Measurements from ENCODE around the gene GSTM5. TPM values are rescaled to one million over a fixed set of nuclear protein-coding genes. Genes with fewer than 3 reads are reported as not detected.

The GSTM5 gene
- total and polyA plus RNA-seq, 2 of the 13 experiments (the other 11 are each of a cell fraction or from before 2014, with no cell fraction given) = not detected

GRCh38 chr1:109763646-109764415 lies 51.8 kb downstream of the GSTM5 start, which contains the start of gene EPS8L3 (continued):
- no peak for TF ChIP-seq GMEB2 (CRISPR knock-in tag; IDR thresholded peaks at IDR 0.05; ENCODE audit: low read depth)
- TF ChIP-seq ETS1 (CRISPR knock-in tag; IDR thresholded peaks at IDR 0.05) = no peak
- TF ChIP-seq ZNF629 (CRISPR knock-in tag; conservative IDR thresholded peaks at IDR 0.05) = no peak
- peak; percentile 79; the same call in 1 of the 2 replicates for TF ChIP-seq ZFP1 (CRISPR knock-in tag; IDR thresholded peaks at IDR 0.05)
- TF ChIP-seq ZNF34 (CRISPR knock-in tag; IDR thresholded peaks at IDR 0.05; ENCODE audit: borderline replicate concordance) = no peak
- TF ChIP-seq REST (IDR thresholded peaks at IDR 0.05; ENCODE audit: borderline replicate concordance in 1 of 2, low read depth in 1 of 2, low read length in 2 of 2) = peak in 1 of 2 experiments; percentile 62; a peak in 2 of 4 replicates
- no peak for TF ChIP-seq SALL2 (CRISPR knock-in tag; IDR thresholded peaks at IDR 0.05)
- TF ChIP-seq CHD4 (IDR thresholded peaks at IDR 0.05; ENCODE audit: borderline replicate concordance, low read length) = no peak
- 0 out of 2 replicates have a peak, but pooled peaks have one; percentile 64 for TF ChIP-seq SMAD3 (CRISPR knock-in tag; IDR thresholded peaks at IDR 0.05)
- no peak for TF ChIP-seq SOX6 (IDR thresholded peaks at IDR 0.05)
- TF ChIP-seq SOX6 (CRISPR knock-in tag; IDR thresholded peaks at IDR 0.05) = peak; percentile 76
- no peak; the same call in 1 of the 2 replicates for TF ChIP-seq ZBTB39 (CRISPR knock-in tag; IDR thresholded peaks at IDR 0.05)
- no peak for TF ChIP-seq LBX2 (CRISPR knock-in tag; IDR thresholded peaks at IDR 0.05; ENCODE audit: borderline replicate concordance)
- TF ChIP-seq ZNF512B (CRISPR knock-in tag; IDR thresholded peaks at IDR 0.05; ENCODE audit: borderline replicate concordance) = no peak; the same call in 1 of the 2 replicates
- no peak for TF ChIP-seq EZH2 (conservative IDR thresholded peaks at IDR 0.05; ENCODE audit: low read depth, low read length)
- no peak for TF ChIP-seq FOXA1 (IDR thresholded peaks at IDR 0.05)
- no peak for TF ChIP-seq FOXA1 (CRISPR knock-in tag; IDR thresholded peaks at IDR 0.05)

Data from HepG2 (cell line).